ENCODE measurements around the gene TP53I11. TPM values are rescaled to one million over a fixed set of nuclear protein-coding genes. Genes with fewer than 3 reads are reported as not detected.

The TP53I11 gene
- total RNA-seq, 1 donor from 2014 or later, result 12.9 TPM

GRCh38 chr11:44887636-44888035 is 63.0 kb downstream of the TP53I11 start:
- DNase-seq (ENCODE audit: low read depth in 2 of 2), result no peak

- peak; percentile 34 to 54 for DNase-seq (ENCODE audit: low read depth in 2 of 2)
These were observed 63.9 kb downstream of the TP53I11 start for GRCh38 chr11:44886790-44887140.

GRCh38 chr11:44885919-44886789 is 64.5 kb downstream of the TP53I11 start:
- no peak for DNase-seq (ENCODE audit: low read depth in 2 of 2)

- no peak for DNase-seq (ENCODE audit: low read depth in 2 of 2)
These were observed 65.4 kb downstream of the TP53I11 start for GRCh38 chr11:44885065-44885810.

- DNase-seq (ENCODE audit: low read depth in 2 of 2), result no peak
These were observed 66.6 kb downstream of the TP53I11 start for GRCh38 chr11:44884056-44884455.

GRCh38 chr11:44883277-44883676 is 67.4 kb downstream of the TP53I11 start:
- DNase-seq (ENCODE audit: low read depth in 2 of 2), result peak in 1 of 2 donors; percentile 40

Other genes starting within 250 kb of the TP53I11 start
- gene TSPAN18, start 223.9 kb downstream of the TP53I11 start, total RNA-seq, result 25.3 and 31.5 TPM in 2 replicates
- 4.4 and 7.9 TPM in 2 replicates for gene PRDM11, start 195.8 kb upstream of the TP53I11 start, total RNA-seq